ENCODE measurements around the gene TENM4. TPM values are rescaled to one million over a fixed set of nuclear protein-coding genes. Genes with fewer than 3 reads are reported as not detected.

Gene TENM4
- total and polyA plus RNA-seq, 2 of the 13 experiments (the other 11 are each of a cell fraction or from before 2014, with no cell fraction given), result not detected

- 3% methylated on average over 3 of the region's 3 CpGs for WGBS (ENCODE audit: low lambda C conversion rate)
- Histone ChIP-seq H3K36me3 (replicated peaks in 1 of 2; ENCODE audit: control insufficient read depth in 1 of 2, insufficient read depth in 2 of 2, low read length in 2 of 2) (no peaks in the 10 kb centered on the region), H3K4me2 (ENCODE audit: low read depth, low read length) (no peak overlapping the region), H3K79me2 (ENCODE audit: insufficient read depth, low read length) (no peaks in the 10 kb centered on the region), H3K4me3 (replicated peaks in 1 of 3; ENCODE audit: insufficient read depth in 1 of 3, low read depth in 2 of 3, low read length in 3 of 3) (no peak overlapping the region), H3K27ac (ENCODE audit: extremely low read length, insufficient read depth, low read length) (no peak overlapping the region), H2AFZ (ENCODE audit: low read length) (no peak overlapping the region), H3K4me1 (ENCODE audit: insufficient read depth, low read length) (peaks cover 11% of the 10 kb centered on the region), H3K27me3 (ENCODE audit: control insufficient read depth in 1 of 2, insufficient read depth in 2 of 2, low read length in 2 of 2) (peaks cover 0 to 1% of the 10 kb centered on the region in 2 experiments; a peak in 1 of 5 replicates), H3K9ac (ENCODE audit: insufficient read depth, low read depth, low read length) (no peak overlapping the region), H3K9me3 (ENCODE audit: low read length) (no peaks in the 10 kb centered on the region), H4K20me1 (ENCODE audit: insufficient read depth, low read length) (no peaks in the 10 kb centered on the region)
- ChIA-PET CTCF (ENCODE audit: low intra/inter-chr PET ratio, low total read pairs) (no interaction called here), POLR2A (no interaction called here)
- FAIRE-seq (no peak), ATAC-seq (no peak), DNase-seq (ENCODE audit: low spot score) (no peak)
- in situ Hi-C loops (cut with HindIII; ENCODE audit: extremely low pct_ligation_motif_present, low pct_unique_long_range_greater_than_20kb) (no loop called here), intact Hi-C loops (cut with micrococcal nuclease; ENCODE audit: unreplicated experiment) (no loop called here)
- no TSS peak for BruUV-seq (replicated peaks)
- no peak for TF ChIP-seq ZNF280D (CRISPR knock-in tag; IDR thresholded peaks at IDR 0.05)
- TF ChIP-seq PRDM4 (CRISPR knock-in tag; IDR thresholded peaks at IDR 0.05; ENCODE audit: borderline replicate concordance), result no peak
- no peak for TF ChIP-seq ARID3A (IDR thresholded peaks at IDR 0.05; ENCODE audit: low read depth, low read length)
- TF ChIP-seq REPIN1 (CRISPR knock-in tag; IDR thresholded peaks at IDR 0.05; ENCODE audit: borderline replicate concordance, low read depth), result no peak
- no peak for TF ChIP-seq HMGA1 (CRISPR knock-in tag; conservative IDR thresholded peaks at IDR 0.05)
- no peak for TF ChIP-seq NCOA2 (CRISPR knock-in tag; IDR thresholded peaks at IDR 0.05)
- TF ChIP-seq ZNF530 (CRISPR knock-in tag; IDR thresholded peaks at IDR 0.05; ENCODE audit: low read depth), result no peak
- no peak for TF ChIP-seq MATR3 (CRISPR knock-in tag; IDR thresholded peaks at IDR 0.05)
- no peak for TF ChIP-seq ONECUT2 (CRISPR knock-in tag; IDR thresholded peaks at IDR 0.05)
- TF ChIP-seq ISX (CRISPR knock-in tag; conservative IDR thresholded peaks at IDR 0.05), result no peak
- TF ChIP-seq, protein P1, sequence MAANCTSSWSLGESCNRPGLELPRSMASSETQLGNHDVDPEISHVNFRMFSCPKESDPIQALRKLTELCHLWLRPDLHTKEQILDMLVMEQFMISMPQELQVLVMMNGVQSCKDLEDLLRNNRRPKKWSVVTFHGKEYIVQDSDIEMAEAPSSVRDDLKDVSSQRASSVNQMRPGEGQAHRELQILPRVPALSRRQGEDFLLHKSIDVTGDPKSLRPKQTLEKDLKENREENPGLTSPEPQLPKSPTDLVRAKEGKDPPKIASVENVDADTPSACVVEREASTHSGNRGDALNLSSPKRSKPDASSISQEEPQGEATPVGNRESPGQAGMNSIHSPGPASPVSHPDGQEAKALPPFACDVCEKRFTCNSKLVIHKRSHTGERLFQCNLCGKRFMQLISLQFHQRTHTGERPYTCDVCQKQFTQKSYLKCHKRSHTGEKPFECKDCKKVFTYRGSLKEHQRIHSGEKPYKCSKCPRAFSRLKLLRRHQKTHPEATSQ (CRISPR knock-in tag; IDR thresholded peaks at IDR 0.05; ENCODE audit: borderline replicate concordance), result no peak
- TF ChIP-seq THYN1 (CRISPR knock-in tag; IDR thresholded peaks at IDR 0.05; ENCODE audit: borderline replicate concordance, low read depth), result no peak
- TF ChIP-seq, protein P2, sequence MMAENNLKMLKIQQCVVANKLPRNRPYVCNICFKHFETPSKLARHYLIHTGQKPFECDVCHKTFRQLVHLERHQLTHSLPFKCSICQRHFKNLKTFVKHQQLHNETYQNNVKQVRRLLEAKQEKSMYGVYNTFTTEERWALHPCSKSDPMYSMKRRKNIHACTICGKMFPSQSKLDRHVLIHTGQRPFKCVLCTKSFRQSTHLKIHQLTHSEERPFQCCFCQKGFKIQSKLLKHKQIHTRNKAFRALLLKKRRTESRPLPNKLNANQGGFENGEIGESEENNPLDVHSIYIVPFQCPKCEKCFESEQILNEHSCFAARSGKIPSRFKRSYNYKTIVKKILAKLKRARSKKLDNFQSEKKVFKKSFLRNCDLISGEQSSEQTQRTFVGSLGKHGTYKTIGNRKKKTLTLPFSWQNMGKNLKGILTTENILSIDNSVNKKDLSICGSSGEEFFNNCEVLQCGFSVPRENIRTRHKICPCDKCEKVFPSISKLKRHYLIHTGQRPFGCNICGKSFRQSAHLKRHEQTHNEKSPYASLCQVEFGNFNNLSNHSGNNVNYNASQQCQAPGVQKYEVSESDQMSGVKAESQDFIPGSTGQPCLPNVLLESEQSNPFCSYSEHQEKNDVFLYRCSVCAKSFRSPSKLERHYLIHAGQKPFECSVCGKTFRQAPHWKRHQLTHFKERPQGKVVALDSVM (CRISPR knock-in tag; IDR thresholded peaks at IDR 0.05), result no peak
Measured at GRCh38 chr11:79043726-79044125, 397.1 kb downstream of the TENM4 start.

Data from HepG2 (cell line).